ENCODE measurements around the gene SEMA3G.

Gene SEMA3G

DNA sequence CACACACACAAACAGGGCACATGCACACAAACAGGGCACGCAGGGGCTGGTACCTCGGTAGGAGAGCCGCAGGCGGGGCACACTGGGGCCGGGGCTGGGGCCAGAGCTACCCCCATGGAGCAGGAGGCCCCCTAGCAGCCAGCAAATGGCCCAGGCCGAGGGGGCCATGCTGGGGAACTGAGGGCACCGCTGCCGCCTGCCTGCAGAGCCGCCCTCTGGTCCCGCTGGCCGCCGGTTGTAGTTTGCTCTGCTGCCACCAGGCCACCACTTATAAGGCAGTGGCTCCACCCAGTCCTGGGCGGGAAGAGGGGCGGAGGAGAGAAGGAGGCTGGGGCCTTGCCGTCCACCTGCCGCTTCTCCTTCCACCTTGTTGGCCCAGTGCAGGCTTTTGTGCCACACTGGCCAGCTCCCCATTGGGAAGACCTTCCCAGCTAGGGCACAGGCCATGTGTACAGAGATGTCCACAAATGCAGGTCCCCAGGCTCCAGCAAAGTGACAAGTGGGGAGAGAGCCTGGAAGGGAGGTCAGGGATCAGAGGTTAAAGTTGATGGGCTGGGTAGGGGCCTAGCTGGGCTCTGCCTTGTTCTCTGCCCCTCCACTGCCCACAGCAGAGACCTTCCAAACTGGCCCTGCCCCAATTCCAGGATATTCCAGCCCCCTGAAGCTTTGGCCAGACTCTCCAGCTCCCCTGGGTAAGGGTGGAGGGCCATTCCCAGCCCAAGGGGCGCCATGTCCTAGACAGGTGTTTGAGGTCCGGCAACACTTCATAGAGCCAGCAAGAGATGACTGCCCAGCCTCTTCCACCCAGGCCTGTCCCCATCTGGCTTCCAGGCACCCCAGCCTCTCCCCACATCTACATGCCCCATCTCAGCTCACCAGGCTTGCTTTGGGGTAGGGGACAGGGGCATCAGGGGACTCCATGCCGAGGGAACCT is at the start of gene SEMA3G:
Gene SEMA3G, minus strand, starts transcription at position 244 of the 934 bp plus-strand sequence. Its CDS starts 76 bp downstream, at position 168.
- H3K4me3 Mint-ChIP-seq: no peak within 1 kb of the TSS
- no peaks in the 10 kb centered on the region for H3K27me3 Mint-ChIP-seq
- H3K4me1 Mint-ChIP-seq: peaks cover 19% of the 10 kb centered on the region
- ATAC-seq: peak; percentile 90
- peak within 1 kb of the TSS; percentile 74 for H3K27ac Mint-ChIP-seq
- H3K36me3 Mint-ChIP-seq: no peaks in the 10 kb centered on the region
- H3K9me3 Mint-ChIP-seq: no peaks in the 10 kb centered on the region

DNA sequence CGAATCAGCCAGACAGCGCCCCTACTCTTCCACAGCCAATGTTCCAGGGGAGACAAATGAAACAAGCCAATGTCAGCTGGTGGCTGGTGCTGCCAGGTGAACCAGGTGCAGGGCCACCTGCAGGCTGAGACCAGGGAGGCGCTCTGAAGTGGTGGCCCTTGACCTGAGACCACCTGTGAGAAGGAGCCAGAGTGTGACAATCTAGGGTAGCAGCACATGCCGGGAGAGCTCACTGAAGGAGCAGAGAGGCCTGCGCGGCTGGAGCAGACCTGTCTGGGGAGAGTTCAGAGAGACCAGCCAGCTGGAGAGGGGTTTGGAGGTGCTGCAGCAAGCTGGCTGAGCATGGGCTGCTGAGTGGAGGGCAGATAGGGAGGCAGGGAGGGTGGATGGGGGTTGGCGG is 49.5 kb upstream of the SEMA3G start:
- no peak for ATAC-seq
- no peak overlapping the region for H3K27ac Mint-ChIP-seq
- H3K36me3 Mint-ChIP-seq: peaks cover 21% of the 10 kb centered on the region
- no peak overlapping the region for H3K4me3 Mint-ChIP-seq
- no peaks in the 10 kb centered on the region for H3K9me3 Mint-ChIP-seq
- peaks cover 13% of the 10 kb centered on the region for H3K4me1 Mint-ChIP-seq
- H3K27me3 Mint-ChIP-seq: no peaks in the 10 kb centered on the region

DNA sequence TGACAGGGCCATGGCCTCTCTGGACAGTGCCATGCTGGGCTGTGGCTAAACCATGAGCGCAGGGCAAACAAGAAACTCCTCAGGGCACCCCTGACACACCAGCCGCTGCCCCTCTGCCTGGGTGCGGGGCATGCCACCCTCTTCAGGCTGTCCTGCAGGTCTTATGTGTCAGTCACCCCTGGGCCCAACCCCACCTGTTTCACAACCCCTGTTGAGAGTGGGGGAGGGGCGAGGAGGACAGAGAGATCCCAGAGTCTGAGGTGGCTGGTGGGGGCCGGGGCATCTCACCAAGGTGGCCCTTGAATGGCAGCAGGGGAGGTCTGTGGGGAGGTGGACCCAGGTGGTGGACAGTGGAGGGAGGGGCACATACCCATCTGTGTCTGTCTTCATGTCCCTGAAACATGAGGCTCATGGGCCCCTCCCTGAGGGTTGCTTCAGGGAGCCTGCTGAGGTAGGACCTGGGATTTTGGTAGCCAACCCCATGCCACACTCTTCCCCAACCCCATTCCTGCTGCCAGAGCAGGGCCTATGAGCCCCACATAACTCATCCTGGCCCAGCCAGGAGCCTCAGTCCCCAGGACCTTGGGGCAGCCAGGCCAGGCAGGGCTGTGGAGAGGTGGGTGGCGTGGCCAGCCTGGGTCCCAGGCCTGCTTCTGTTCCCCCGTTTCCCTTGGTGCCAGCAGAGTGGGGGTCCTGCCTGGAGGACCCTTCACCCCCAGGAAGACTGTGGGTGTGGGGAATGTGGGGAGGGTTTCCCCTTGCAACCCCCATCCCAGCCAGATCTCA is 48.5 kb upstream of the SEMA3G start:
- no peak for ATAC-seq

DNA sequence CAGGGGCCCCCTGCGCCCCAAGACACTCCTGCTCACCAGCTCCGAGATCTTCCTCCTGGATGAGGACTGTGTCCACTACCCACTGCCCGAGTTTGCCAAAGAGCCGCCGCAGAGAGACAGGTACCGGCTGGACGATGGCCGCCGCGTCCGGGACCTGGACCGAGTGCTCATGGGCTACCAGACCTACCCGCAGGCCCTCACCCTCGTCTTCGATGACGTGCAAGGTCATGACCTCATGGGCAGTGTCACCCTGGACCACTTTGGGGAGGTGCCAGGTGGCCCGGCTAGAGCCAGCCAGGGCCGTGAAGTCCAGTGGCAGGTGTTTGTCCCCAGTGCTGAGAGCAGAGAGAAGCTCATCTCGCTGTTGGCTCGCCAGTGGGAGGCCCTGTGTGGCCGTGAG is 47.2 kb upstream of the SEMA3G start:
- Mint-ChIP-seq H3K27me3 (no peaks in the 10 kb centered on the region), H3K4me1 (no peaks in the 10 kb centered on the region), H3K27ac (no peak overlapping the region), H3K36me3 (peaks cover 42% of the 10 kb centered on the region), H3K9me3 (no peaks in the 10 kb centered on the region), H3K4me3 (no peak overlapping the region)
- ATAC-seq: no peak

More for the DNA sequence above, 48.5 kb upstream of the SEMA3G start:
- H3K36me3 Mint-ChIP-seq: peaks cover 28% of the 10 kb centered on the region
- H3K4me3 Mint-ChIP-seq: no peak overlapping the region
- H3K27me3 Mint-ChIP-seq: no peaks in the 10 kb centered on the region
- no peak overlapping the region for H3K27ac Mint-ChIP-seq
- peaks cover 2% of the 10 kb centered on the region for H3K4me1 Mint-ChIP-seq
- no peaks in the 10 kb centered on the region for H3K9me3 Mint-ChIP-seq

DNA sequence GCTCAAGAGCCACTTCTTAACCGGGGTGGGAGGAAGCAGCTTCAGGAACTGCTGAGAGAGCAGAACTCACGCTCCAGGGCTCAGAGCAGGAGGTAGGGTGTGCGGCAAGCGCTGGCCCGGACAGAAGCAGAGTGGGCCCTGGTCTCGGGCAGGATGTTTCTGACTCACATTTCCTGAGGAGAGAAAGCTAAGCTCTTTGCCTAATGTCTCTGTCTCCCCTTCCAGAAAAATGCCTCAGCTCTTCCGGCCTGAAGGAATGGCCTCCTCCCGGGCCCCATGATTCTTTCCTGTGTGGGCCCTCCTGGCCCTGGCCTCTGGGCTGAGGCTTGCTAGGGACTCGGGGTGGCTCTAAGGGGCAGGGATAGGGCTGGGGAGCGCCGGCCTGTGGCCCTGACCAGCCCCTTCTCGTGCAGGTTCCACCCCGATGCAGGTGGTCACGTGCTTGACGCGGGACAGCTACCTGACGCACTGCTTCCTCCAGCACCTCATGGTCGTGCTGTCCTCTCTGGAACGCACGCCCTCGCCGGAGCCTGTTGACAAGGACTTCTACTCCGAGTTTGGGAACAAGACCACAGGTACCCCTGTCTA is 46.1 kb upstream of the SEMA3G start:
- ATAC-seq: no peak
- Mint-ChIP-seq H3K9me3 (no peaks in the 10 kb centered on the region), H3K27me3 (no peaks in the 10 kb centered on the region), H3K36me3 (peaks cover 48% of the 10 kb centered on the region), H3K27ac (no peak overlapping the region), H3K4me1 (no peaks in the 10 kb centered on the region), H3K4me3 (no peak overlapping the region)

DNA sequence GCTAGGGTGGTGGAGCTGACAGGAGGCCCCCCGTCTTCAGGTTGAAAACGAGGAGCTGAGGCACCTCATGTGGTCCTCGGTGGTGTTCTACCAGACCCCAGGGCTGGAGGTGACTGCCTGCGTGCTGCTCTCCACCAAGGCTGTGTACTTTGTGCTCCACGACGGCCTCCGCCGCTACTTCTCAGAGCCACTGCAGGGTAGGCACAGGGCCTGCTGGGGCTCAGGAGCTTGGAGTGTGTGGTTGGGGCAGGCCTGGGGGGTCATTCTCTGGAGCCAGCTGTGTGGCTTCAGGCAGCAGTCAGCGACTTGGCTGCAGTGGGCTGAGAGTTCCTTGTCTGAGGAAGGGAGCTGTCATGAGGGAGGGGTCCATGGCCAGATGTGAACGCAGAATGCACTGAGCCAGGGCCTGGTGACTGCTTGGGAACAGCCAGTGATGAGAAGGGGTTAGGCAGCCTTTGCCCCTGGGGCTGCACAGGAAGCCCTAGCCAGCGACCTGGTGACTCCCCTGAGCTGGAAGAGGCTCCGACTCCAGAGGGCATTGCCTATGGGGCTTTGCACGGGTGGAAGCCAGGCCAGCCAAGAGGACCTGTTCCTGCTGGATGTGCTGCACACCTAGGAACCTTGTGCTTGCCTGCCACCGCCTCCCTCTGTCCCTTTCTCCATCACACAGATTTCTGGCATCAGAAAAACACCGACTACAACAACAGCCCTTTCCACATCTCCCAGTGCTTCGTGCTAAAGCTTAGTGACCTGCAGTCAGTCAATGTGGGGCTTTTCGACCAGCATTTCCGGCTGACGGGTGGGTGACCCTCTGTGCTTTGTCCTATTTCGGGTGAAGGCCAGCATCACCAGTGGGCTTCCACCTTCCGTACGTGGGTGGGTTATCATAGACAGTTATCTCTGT is 45.4 kb upstream of the SEMA3G start:
- Mint-ChIP-seq H3K27ac (no peak overlapping the region), H3K9me3 (no peaks in the 10 kb centered on the region), H3K4me3 (no peak overlapping the region), H3K4me1 (no peaks in the 10 kb centered on the region), H3K36me3 (peaks cover 52% of the 10 kb centered on the region), H3K27me3 (no peaks in the 10 kb centered on the region)
- ATAC-seq: no peak

DNA sequence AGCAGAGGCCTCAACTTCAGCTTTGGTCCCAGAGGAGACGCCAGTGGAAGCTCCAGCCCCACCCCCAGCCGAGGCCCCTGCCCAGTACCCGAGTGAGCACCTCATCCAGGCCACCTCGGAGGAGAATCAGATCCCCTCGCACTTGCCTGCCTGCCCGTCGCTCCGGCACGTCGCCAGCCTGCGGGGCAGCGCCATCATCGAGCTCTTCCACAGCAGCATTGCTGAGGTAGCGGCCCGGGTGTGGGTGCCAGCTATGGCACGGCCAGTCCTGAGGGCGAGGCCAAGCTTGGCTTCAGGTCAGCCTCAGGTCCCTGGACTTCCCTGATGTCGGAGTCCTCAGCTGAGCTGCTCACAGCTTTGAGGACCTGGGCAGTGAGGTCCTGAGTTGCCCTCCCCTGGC is 44.5 kb upstream of the SEMA3G start:
- no peaks in the 10 kb centered on the region for H3K27me3 Mint-ChIP-seq

DNA sequence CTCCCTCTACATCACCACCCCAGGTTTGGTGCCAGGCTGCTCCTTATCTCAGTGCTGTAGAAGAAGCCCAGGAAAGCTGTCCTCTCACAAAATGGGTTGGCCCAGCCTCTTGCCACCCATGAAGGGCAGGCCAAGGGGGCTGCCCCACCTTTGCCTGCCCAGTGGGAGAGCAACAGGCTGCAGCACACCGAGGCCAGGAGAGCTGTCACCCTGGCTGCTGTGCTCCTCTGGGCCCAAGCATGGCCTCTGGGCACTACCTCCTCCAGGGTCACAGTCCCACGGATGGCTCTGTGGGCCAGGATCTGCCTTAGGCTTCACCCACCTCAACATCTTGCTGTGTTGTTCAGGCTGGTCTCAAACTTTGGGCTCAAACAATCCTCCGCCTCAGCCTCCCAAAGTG is 43.8 kb upstream of the SEMA3G start:
- H3K4me1 Mint-ChIP-seq: no peaks in the 10 kb centered on the region
- H3K9me3 Mint-ChIP-seq: no peaks in the 10 kb centered on the region
- H3K4me3 Mint-ChIP-seq: no peak overlapping the region
- no peak overlapping the region for H3K27ac Mint-ChIP-seq
- peaks cover 54% of the 10 kb centered on the region for H3K36me3 Mint-ChIP-seq
- no peak for ATAC-seq
- H3K27me3 Mint-ChIP-seq: no peaks in the 10 kb centered on the region

More for the DNA sequence above, 44.5 kb upstream of the SEMA3G start:
- Mint-ChIP-seq H3K4me3 (no peak overlapping the region), H3K9me3 (no peaks in the 10 kb centered on the region), H3K4me1 (no peaks in the 10 kb centered on the region), H3K36me3 (peaks cover 54% of the 10 kb centered on the region), H3K27ac (no peak overlapping the region)
- no peak for ATAC-seq

DNA sequence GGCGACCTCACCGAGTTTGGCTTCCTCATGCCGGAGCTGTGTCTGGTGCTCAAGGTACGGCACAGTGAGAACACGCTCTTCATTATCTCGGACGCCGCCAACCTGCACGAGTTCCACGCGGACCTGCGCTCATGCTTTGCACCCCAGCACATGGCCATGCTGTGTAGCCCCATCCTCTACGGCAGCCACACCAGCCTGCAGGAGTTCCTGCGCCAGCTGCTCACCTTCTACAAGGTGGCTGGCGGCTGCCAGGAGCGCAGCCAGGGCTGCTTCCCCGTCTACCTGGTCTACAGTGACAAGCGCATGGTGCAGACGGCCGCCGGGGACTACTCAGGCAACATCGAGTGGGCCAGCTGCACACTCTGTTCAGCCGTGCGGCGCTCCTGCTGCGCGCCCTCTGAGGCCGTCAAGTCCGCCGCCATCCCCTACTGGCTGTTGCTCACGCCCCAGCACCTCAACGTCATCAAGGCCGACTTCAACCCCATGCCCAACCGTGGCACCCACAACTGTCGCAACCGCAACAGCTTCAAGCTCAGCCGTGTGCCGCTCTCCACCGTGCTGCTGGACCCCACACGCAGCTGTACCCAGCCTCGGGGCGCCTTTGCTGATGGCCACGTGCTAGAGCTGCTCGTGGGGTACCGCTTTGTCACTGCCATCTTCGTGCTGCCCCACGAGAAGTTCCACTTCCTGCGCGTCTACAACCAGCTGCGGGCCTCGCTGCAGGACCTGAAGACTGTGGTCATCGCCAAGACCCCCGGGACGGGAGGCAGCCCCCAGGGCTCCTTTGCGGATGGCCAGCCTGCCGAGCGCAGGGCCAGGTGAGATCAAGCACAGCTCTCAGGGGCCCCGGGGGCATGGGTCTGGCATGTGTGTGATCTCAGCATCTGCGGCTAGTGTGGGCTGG is 43.1 kb upstream of the SEMA3G start:
- Mint-ChIP-seq H3K4me1 (no peaks in the 10 kb centered on the region), H3K27ac (no peak overlapping the region), H3K36me3 (peaks cover 53% of the 10 kb centered on the region), H3K4me3 (no peak overlapping the region), H3K27me3 (no peaks in the 10 kb centered on the region), H3K9me3 (no peaks in the 10 kb centered on the region)
- no peak for ATAC-seq

DNA sequence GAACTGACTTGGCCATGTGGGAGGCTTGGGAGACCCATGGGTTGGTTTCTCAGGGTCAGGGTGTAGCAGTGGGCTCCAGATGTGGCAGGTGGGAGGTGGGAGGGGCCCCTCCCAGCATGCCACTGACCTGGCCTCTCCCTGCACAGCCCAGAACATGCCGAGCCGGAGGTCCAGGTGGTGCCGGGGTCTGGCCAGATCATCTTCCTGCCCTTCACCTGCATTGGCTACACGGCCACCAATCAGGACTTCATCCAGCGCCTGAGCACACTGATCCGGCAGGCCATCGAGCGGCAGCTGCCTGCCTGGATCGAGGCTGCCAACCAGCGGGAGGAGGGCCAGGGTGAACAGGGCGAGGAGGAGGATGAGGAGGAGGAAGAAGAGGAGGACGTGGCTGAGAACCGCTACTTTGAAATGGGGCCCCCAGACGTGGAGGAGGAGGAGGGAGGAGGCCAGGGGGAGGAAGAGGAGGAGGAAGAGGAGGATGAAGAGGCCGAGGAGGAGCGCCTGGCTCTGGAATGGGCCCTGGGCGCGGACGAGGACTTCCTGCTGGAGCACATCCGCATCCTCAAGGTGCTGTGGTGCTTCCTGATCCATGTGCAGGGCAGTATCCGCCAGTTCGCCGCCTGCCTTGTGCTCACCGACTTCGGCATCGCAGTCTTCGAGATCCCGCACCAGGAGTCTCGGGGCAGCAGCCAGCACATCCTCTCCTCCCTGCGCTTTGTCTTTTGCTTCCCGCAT is 42.3 kb upstream of the SEMA3G start:
- Mint-ChIP-seq H3K9me3 (no peaks in the 10 kb centered on the region), H3K36me3 (peaks cover 45% of the 10 kb centered on the region)
- no peak for ATAC-seq

DNA sequence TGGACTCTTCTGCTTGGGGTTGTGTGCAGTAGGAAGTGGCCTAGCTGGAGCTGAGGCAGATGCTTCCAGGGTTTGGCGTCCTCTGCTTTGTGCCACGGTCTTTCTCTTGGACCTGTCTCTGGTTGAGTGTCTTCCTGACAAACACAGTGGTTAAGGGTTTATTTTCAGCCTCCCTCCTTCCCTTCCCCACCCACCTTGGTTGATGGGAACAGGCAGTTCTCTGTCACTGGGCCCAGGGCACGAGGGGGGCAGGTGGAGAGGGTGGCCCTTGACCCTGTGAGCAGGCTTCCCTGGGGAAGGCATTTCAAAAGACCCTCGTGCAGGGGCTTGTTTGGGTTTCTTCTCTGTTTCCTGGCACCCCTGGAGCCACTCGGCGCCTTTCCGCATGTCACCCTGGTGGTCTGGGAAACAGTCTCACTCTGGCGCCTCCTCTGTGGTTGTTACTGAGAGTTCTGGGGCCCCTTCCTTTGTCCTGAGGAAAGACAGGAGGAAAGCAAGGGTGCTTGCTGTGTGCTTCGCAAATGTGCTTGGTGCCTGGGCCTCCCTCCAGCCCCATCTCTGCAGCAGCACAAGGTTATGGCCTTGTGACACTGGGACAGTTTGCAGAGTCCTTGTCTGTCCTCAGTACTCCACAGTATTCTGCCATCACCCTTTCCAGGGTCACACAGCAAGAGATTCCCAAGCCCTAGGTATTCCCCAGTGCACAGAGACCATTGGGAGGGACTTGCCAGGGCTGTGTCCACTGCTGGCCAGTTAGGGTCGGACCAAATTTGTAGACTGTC is 40.0 kb upstream of the SEMA3G start:
- Mint-ChIP-seq H3K27me3 (no peaks in the 10 kb centered on the region), H3K4me1 (no peaks in the 10 kb centered on the region), H3K9me3 (no peaks in the 10 kb centered on the region), H3K4me3 (no peak overlapping the region), H3K36me3 (peaks cover 60% of the 10 kb centered on the region), H3K27ac (no peak overlapping the region)
- ATAC-seq: no peak

More for the DNA sequence above, 42.3 kb upstream of the SEMA3G start:
- Mint-ChIP-seq H3K27ac (no peak overlapping the region), H3K27me3 (no peaks in the 10 kb centered on the region), H3K4me1 (no peaks in the 10 kb centered on the region), H3K4me3 (no peak overlapping the region)

DNA sequence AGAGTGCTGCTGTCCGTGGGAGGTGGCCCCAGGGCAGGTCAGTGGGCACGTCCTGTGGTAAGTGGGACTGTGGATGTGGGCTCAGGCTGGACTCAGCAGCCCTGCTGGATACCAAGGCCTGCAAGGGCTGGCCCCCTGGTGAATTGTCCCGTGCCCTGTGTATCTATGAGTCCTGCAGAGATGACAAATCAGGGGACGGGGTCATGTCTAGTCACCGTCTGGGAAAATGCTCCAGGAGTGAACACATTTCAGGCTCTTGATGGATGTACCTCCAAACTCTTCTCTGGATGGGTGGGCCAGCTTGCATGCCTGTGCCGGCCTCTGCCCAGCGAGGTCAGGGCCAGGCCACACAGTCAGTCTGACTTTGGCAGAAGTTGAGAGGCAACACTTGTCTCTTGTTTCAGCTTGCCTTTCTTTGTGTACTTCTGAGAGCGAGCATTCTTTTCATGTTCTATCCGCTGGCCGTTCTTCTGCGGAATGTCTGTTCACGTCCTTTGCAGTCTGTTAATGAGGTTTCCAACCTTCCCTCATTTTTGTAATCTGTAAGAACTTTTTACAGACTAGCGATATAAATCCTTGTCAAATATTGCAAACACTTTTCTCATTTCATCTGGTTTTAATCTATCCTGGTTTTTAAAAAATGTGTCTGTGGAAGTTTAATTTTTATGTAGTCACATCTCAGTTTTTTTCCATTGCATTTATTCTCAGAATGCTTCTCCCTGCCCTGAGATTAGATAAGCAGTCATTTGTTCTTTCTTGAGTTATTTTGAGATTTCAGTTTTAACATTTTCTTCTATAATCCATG is 38.9 kb upstream of the SEMA3G start:
- Mint-ChIP-seq H3K4me1 (no peaks in the 10 kb centered on the region), H3K27ac (no peak overlapping the region), H3K36me3 (peaks cover 62% of the 10 kb centered on the region)

More for the DNA sequence above, 38.9 kb upstream of the SEMA3G start:
- no peak overlapping the region for H3K4me3 Mint-ChIP-seq
- no peaks in the 10 kb centered on the region for H3K27me3 Mint-ChIP-seq
- ATAC-seq: no peak
- no peaks in the 10 kb centered on the region for H3K9me3 Mint-ChIP-seq
